MG63 (cell line): ENCODE measurements around the gene IL22RA2. TPM values are rescaled to one million over a fixed set of nuclear protein-coding genes. Genes with fewer than 3 reads are reported as not detected.

ENCODE experiments used
- DNase-seq: peaks from one replicate; pipeline ENCODE4 v3.0.0-alpha.2; 2020
- H3K27me3 ChIP-seq: fragments of 250-450 bp; sonication (Bioruptor Pico); 2 replicates; pipeline ENCODE4 v1.5.1; 2020; ENCODE audit warnings: mild to moderate bottlenecking, moderate library complexity
- H3K36me3 ChIP-seq: fragments of 250-450 bp; sonication (Bioruptor Pico); 2 replicates; pipeline ENCODE4 v1.5.1; 2020; ENCODE audit warnings: mild to moderate bottlenecking, moderate library complexity
- H3K4me3 ChIP-seq: fragments of 250-450 bp; sonication (Bioruptor Pico); 2 replicates; pipeline ENCODE4 v1.5.1; 2020; ENCODE audit warnings: mild to moderate bottlenecking, moderate library complexity
- H3K9me3 ChIP-seq: fragments of 250-450 bp; sonication (Bioruptor Pico); 2 replicates; pipeline ENCODE4 v1.5.1; 2020; ENCODE audit warnings: mild to moderate bottlenecking, moderate library complexity
- total RNA-seq: library from RNA; depleted of rRNA; stranded (reverse); fragments of >200 nt; shearing (Covaris generic); gene quantifications from 2 replicates; pipeline ENCODE4 v1.2.3, GENCODE V29; 2014; ENCODE audit warnings: low replicate concordance

IL22RA2 gene
- total RNA-seq, 1 experiment from 2014 or later = not detected

DNA sequence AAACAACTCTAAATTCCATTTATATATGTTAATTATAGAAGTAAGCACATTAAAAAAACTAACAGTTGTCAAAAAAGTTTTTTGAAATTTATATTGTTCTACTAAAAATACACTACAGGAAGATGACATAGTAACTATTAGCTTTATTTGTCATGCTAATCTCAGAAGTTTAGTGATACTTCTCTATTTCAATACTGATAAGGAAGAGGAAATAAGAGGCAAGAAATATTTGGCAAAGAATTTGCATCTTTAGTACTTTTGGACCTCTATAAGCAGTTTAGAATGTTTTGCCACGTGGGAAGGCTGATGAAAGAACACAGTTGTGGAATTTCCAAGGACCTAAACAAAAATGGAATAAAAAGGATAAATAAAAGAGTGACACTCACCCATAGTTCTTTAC, 33.1 kb upstream of the IL22RA2 start:
- Histone ChIP-seq H3K4me3 (no peak overlapping the region), H3K36me3 (peaks cover 49% of the 10 kb centered on the region), H3K27me3 (no peaks in the 10 kb centered on the region), H3K9me3 (peaks cover 2% of the 10 kb centered on the region; the same call in 1 of the 2 replicates)
- DNase-seq = no peak

DNA sequence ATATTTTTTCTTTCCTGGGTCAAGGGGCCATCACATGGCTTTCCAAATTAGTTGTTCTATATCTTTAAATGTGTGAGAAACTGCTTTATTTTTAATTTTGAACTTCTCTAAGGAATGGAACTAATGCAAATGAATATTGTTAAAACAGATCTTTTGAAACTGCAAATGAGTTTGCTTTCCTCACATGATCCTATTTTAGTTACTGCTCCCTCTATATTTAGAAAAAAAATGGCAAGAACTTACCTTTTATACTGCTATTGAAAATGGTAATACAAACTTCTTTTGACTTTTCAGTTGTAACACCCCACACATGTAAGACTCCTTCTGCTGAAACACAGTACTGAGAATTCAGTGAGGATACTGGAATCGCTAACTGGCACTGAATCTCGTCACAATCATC, 29.8 kb upstream of the IL22RA2 start:
- DNase-seq = no peak
- H3K4me3 ChIP-seq = no peak overlapping the region
- no peaks in the 10 kb centered on the region for H3K9me3 ChIP-seq
- H3K27me3 ChIP-seq = no peaks in the 10 kb centered on the region
- peaks cover 68% of the 10 kb centered on the region for H3K36me3 ChIP-seq

DNA sequence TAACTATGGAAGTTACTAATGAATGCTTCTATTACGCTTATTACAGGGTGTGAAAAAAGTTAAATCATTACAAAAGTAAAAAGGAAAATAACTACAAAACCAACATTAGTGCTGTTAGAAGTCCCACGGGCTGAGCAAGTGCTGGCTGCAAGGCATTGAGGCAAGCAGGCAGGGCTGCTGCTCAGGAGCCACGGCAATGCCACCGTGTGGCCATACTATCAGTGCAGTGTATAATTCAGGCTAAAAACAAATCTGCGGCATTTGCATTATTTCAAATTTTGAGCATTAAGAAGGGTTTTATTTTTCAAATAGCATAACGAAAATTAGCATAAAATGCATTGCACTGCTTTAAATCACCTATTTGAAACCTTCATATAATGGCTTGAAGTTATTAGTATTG, 28.6 kb upstream of the IL22RA2 start:
- DNase-seq = no peak
- Histone ChIP-seq H3K9me3 (no peaks in the 10 kb centered on the region), H3K36me3 (peaks cover 72% of the 10 kb centered on the region), H3K4me3 (no peak overlapping the region), H3K27me3 (no peaks in the 10 kb centered on the region)

GRCh38 chr6:137201006-137201405, 27.6 kb upstream of the IL22RA2 start:
- Histone ChIP-seq H3K27me3 (no peaks in the 10 kb centered on the region), H3K9me3 (no peaks in the 10 kb centered on the region), H3K4me3 (no peak overlapping the region), H3K36me3 (peaks cover 64% of the 10 kb centered on the region)
- no peak for DNase-seq

- Histone ChIP-seq H3K4me3 (no peak overlapping the region), H3K9me3 (no peaks in the 10 kb centered on the region), H3K36me3 (peaks cover 60% of the 10 kb centered on the region), H3K27me3 (no peaks in the 10 kb centered on the region)
- no peak for DNase-seq
Observed at GRCh38 chr6:137200288-137200687, 26.8 kb upstream of the IL22RA2 start.

DNA sequence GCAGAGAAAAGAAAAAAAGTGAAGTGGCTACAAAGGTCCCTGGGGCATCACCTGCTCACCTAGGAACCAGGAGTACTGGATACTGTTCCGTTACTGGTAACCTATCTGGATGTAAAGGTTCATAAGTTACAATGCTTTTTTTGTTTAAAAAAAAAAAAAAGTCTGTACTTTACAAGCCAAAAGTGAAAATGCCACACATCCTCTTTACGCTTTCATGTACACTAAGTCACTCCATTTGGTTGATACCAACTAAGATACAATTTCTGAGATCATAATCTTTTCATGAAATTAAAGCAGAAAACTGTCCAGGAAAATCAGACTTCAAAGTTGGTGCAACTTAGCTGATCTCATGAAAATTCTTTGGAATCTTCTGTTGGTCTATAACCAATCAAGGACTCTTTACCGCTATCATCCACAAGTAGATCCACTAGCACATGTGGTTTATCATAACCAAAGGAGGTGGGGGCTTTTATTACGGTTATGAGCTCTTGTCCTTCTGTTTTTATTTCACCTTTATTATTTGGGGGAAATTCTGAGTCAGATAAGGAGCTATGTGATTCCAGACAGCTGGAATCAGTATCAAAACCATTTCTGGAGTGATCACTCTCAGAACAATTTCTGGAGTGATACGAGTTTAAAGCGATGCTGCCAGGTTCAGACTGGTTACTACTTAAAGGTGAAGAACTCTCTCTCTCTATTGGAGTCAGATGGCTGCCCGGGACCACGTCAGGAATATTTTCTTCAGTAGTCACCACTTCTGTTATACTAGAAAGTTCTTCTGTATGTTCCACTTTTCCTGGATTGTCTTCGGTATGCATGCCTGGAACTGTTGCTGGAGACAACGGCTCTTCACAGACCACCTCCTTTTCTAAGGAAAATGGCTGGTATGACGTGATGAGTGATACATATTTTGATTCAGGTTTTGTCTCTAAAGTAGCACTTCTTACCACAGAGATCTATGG, 24.5 kb upstream of the IL22RA2 start:
- Histone ChIP-seq H3K4me3 (no peak overlapping the region), H3K27me3 (no peaks in the 10 kb centered on the region), H3K9me3 (no peaks in the 10 kb centered on the region), H3K36me3 (peaks cover 44% of the 10 kb centered on the region)
- no peak for DNase-seq

GRCh38 chr6:137193256-137194070, 20.0 kb upstream of the IL22RA2 start:
- DNase-seq = no peak
- H3K9me3 ChIP-seq = peaks cover 14% of the 10 kb centered on the region
- no peak overlapping the region for H3K4me3 ChIP-seq
- peaks cover 12% of the 10 kb centered on the region for H3K36me3 ChIP-seq
- no peaks in the 10 kb centered on the region for H3K27me3 ChIP-seq

DNA sequence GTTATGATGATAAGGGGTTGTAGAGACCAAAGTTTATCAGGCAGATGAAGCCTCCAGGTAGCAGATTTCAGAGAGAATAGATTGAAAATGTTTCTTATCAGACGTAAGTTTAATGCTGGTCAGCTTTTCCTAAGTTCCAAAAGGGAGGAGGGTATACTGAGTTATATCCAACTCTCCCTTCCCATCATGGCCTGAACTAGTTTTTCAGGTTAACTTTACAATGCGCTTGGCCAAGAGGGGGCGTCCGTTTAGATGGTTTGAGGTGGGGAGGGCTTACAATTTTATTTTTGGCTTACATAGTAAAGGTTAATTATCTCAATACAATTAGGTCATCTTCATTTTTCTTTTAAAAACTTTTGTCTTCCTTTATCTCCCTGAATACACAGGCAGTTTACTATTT, 19.4 kb upstream of the IL22RA2 start:
- Histone ChIP-seq H3K4me3 (no peak overlapping the region), H3K9me3 (peaks cover 16% of the 10 kb centered on the region), H3K27me3 (no peaks in the 10 kb centered on the region), H3K36me3 (peaks cover 5% of the 10 kb centered on the region)
- no peak for DNase-seq

GRCh38 chr6:137191670-137192069, 18.2 kb upstream of the IL22RA2 start:
- H3K4me3 ChIP-seq = no peak overlapping the region
- peaks cover 19% of the 10 kb centered on the region for H3K9me3 ChIP-seq
- H3K27me3 ChIP-seq = no peaks in the 10 kb centered on the region
- DNase-seq = no peak
- H3K36me3 ChIP-seq = no peaks in the 10 kb centered on the region

DNA sequence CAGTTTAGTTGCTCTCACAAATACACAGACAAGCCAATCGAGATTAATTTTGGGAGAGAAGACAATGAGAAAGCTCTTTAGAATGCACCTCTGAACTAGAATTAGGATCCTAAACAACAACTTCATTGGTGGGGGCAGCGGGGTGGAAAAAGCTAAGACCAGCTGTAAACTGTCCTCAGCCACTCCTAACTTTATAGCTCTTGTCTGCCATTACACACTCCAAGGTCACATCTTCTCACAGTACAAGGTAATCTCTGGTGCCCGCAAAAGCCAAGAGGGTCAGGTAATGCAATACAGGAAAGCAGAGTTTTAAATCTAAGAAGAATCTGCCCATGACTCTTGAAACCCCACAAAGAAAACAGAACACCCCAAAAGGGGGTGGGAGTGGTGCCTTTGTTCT, 17.8 kb upstream of the IL22RA2 start:
- Histone ChIP-seq H3K36me3 (no peaks in the 10 kb centered on the region), H3K4me3 (no peak overlapping the region), H3K9me3 (peaks cover 21% of the 10 kb centered on the region), H3K27me3 (no peaks in the 10 kb centered on the region)
- DNase-seq = no peak

DNA sequence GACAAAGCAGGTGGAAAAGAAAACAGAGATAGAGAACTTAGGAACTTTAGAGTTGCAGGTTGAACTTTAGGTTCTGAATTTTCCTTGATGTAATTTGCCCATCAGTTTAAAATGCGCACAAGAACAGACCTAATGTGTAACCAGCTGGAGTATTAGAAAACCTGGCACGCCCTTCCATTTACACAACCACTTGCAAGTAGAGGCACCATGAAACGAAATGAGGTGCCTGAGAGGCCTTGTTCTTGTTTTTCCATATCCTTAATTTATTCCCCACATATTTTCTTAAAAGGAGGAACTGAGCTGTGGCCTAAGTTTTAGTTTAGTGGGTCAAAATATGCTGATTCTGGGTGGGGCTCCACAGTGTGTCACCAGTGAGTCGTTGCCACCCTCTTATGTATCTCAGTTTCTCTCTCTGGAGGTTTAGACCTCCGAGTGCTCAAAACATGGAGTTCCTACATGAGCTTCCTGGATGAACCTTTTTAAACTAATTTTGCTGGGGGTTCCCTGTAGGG, 17.2 kb upstream of the IL22RA2 start:
- peaks cover 21% of the 10 kb centered on the region for H3K9me3 ChIP-seq
- no peaks in the 10 kb centered on the region for H3K36me3 ChIP-seq
- H3K27me3 ChIP-seq = no peaks in the 10 kb centered on the region
- no peak overlapping the region for H3K4me3 ChIP-seq
- DNase-seq = no peak

- no peak for DNase-seq
- H3K9me3 ChIP-seq = peaks cover 25% of the 10 kb centered on the region
- H3K4me3 ChIP-seq = no peak overlapping the region
- no peaks in the 10 kb centered on the region for H3K36me3 ChIP-seq
- no peaks in the 10 kb centered on the region for H3K27me3 ChIP-seq
Observed at GRCh38 chr6:137188855-137189254, 15.4 kb upstream of the IL22RA2 start.

DNA sequence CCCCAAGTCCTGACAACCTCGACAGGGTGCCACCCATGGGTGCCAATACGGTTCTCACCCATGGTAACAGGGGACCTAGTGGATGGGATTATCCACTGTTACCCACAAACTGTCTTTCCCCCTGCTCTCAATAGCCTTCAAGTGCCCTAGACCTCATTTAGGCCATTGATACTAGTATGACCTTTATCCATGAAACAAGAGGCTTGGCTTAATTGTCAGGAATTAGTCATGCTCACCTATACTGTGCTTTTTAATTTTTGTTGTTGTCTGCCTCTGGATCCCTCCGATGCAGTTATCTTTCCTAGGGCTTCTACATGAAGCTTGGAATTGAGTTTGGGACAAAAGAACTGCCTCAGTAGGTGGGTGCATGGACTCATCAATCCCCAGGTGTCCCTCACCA, 11.8 kb upstream of the IL22RA2 start:
- Histone ChIP-seq H3K9me3 (peaks cover 51% of the 10 kb centered on the region), H3K27me3 (no peaks in the 10 kb centered on the region), H3K4me3 (no peak overlapping the region), H3K36me3 (no peaks in the 10 kb centered on the region)
- DNase-seq = no peak

DNA sequence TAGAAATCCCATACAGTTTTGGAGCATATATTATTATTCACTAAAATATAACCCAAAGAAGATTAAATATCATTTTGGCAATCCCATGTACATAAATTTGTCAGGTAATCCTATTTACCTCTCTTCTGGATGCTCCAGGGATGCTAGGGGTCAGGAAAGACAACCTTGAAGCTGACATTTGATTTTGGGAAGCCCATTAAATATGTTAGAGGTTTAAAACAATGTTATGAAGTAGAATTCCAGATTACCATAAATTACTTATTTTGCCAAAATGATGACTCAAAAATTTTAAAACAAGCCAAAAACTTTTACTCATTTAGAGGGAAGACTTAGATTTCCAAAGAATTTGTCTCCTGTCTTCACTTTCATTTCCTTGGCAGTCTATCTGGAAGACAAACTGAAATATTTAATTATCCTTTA, 9.2 kb upstream of the IL22RA2 start:
- DNase-seq = no peak
- Histone ChIP-seq H3K36me3 (no peaks in the 10 kb centered on the region), H3K27me3 (no peaks in the 10 kb centered on the region), H3K4me3 (no peak overlapping the region), H3K9me3 (peaks cover 35% of the 10 kb centered on the region)

- no peak for DNase-seq
- Histone ChIP-seq H3K36me3 (no peaks in the 10 kb centered on the region), H3K4me3 (no peak overlapping the region), H3K27me3 (no peaks in the 10 kb centered on the region), H3K9me3 (peaks cover 35% of the 10 kb centered on the region)
Observed at GRCh38 chr6:137181891-137182653, 8.6 kb upstream of the IL22RA2 start.

GRCh38 chr6:137177611-137178010, 4.2 kb upstream of the IL22RA2 start:
- DNase-seq = no peak
- Histone ChIP-seq H3K36me3 (no peaks in the 10 kb centered on the region), H3K4me3 (no peak overlapping the region), H3K9me3 (peaks cover 15% of the 10 kb centered on the region), H3K27me3 (no peaks in the 10 kb centered on the region)

DNA sequence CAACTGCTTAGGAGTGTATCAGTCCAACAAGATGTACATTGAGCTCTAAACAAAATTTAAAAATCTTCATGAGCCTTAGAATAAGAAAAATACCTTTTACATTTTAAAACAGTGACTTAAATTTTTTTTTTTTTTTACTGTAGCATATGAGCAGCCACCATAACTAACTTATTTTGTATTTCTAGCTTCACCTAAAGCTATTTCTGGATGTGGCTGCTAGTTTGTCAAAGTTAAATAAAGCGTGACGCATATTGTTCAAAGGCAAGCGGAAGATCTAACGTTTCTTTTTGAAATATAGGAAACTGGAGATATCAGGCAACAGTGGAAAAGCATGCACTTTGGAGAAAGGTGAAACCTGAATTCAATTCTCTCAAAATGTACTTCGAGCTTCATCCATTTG, 3.3 kb upstream of the IL22RA2 start:
- H3K4me3 ChIP-seq = no peak overlapping the region

More for the DNA sequence above, 3.3 kb upstream of the IL22RA2 start:
- H3K36me3 ChIP-seq = no peaks in the 10 kb centered on the region
- no peaks in the 10 kb centered on the region for H3K27me3 ChIP-seq
- DNase-seq = no peak
- peaks cover 6% of the 10 kb centered on the region for H3K9me3 ChIP-seq
